Calu3 (cell line): ENCODE results near the gene C1QTNF6. TPM values are rescaled to one million over a fixed set of nuclear protein-coding genes. Genes with fewer than 3 reads are reported as not detected.
"Not testable (repeated sequence)": the region's sequence is repeated elsewhere in the genome, so short reads cannot be mapped to it uniquely, and the experiment has no call there.

Experiments
- BruUV-seq: library from RNA; stranded (reverse); fragments of 400-500 nt; replicated peaks from 2 replicates; lab custom pipeline; 2021; lab: Mats Ljungman, UMichigan
- CTCF ChIA-PET: fragments of 300-600 bp; sonication (Branson Sonifier 250); formaldehyde crosslinking; loops from one replicate; lab custom pipeline; 2022; ENCODE audit warnings: antibody characterized with exemption; lab: Charles Lee
- DNase-seq: peaks from one replicate; pipeline ENCODE4 v3.0.0; 2022
- H3K27ac Mint-ChIP-seq: one replicate; pipeline ENCODE4 v1.8.0; 2022; ENCODE audit warnings: mixed read lengths; ENCODE audit not compliant: unreplicated experiment
- H3K27me3 Mint-ChIP-seq: one replicate; pipeline ENCODE4 v1.8.0; 2022; ENCODE audit warnings: mixed read lengths; ENCODE audit not compliant: unreplicated experiment
- H3K36me3 Mint-ChIP-seq: one replicate; pipeline ENCODE4 v1.8.0; 2022; ENCODE audit warnings: mild to moderate bottlenecking, moderate library complexity, mixed read lengths; ENCODE audit not compliant: insufficient read depth, unreplicated experiment
- H3K4me1 Mint-ChIP-seq: one replicate; pipeline ENCODE4 v1.8.0; 2022; ENCODE audit warnings: mild to moderate bottlenecking, low read depth, mixed read lengths; ENCODE audit not compliant: unreplicated experiment
- H3K4me3 Mint-ChIP-seq: one replicate; pipeline ENCODE4 v1.8.0; 2022; ENCODE audit warnings: mild to moderate bottlenecking, low read depth, moderate library complexity, mixed read lengths; ENCODE audit not compliant: unreplicated experiment
- H3K9me3 Mint-ChIP-seq: one replicate; pipeline ENCODE4 v1.8.0; 2022; ENCODE audit warnings: low read depth, mixed read lengths; ENCODE audit not compliant: unreplicated experiment
- CTCF ChIP-seq: fragments of 200-600 bp; IDR thresholded peaks from one replicate; pipeline ENCODE4 v1.8.0; 2022; ENCODE audit warnings: antibody characterized with exemption; ENCODE audit not compliant: unreplicated experiment
- intact Hi-C: fragments of 100-400 bp; cut with micrococcal nuclease; formaldehyde crosslinking; loops from one replicate; pipeline ENCODE4 v1.10.0; 2022; ENCODE audit not compliant: unreplicated experiment
- total RNA-seq: library from RNA; stranded (reverse); gene quantifications from 2 replicates; pipeline ENCODE4 v1.2.3, GENCODE V29; 2022

C1QTNF6 gene
- total RNA-seq, 1 experiment from 2014 or later: 6.2 TPM

- DNase-seq: no peak
Observed at GRCh38 chr22:37233751-37234631, 45.9 kb upstream of the C1QTNF6 start.

GRCh38 chr22:37233371-37233750 lies 45.3 kb upstream of the C1QTNF6 start:
- H3K36me3 Mint-ChIP-seq, BruUV-seq, H3K27me3 Mint-ChIP-seq, H3K9me3 Mint-ChIP-seq, DNase-seq, CTCF ChIA-PET, H3K4me3 Mint-ChIP-seq, intact Hi-C loops, H3K27ac Mint-ChIP-seq: not testable (repeated sequence)
- peaks cover 27% of the 10 kb centered on the region for H3K4me1 Mint-ChIP-seq

More at GRCh38 chr22:37233751-37234631, 45.9 kb upstream of the C1QTNF6 start:
- no TSS peak for BruUV-seq
- Mint-ChIP-seq H3K27ac (no peak overlapping the region), H3K4me3 (no peak overlapping the region), H3K4me1 (peaks cover 21% of the 10 kb centered on the region), H3K36me3 (peaks cover 5% of the 10 kb centered on the region), H3K27me3 (no peaks in the 10 kb centered on the region), H3K9me3 (no peaks in the 10 kb centered on the region)
- TF ChIP-seq CTCF: no peak
- intact Hi-C loops: no loop called here
- CTCF ChIA-PET: no interaction called here

GRCh38 chr22:37232140-37232998 lies 44.3 kb upstream of the C1QTNF6 start:
- Mint-ChIP-seq H3K36me3 (peaks cover 9% of the 10 kb centered on the region), H3K4me1 (peaks cover 29% of the 10 kb centered on the region), H3K9me3 (no peaks in the 10 kb centered on the region), H3K4me3 (no peak overlapping the region), H3K27ac (no peak overlapping the region), H3K27me3 (no peaks in the 10 kb centered on the region)
- intact Hi-C loops: no loop called here
- no peak for DNase-seq
- CTCF ChIA-PET: no interaction called here
- no TSS peak for BruUV-seq
- no peak for TF ChIP-seq CTCF

- H3K27ac Mint-ChIP-seq: no peak overlapping the region
- no TSS peak for BruUV-seq
- no peaks in the 10 kb centered on the region for H3K9me3 Mint-ChIP-seq
Observed at GRCh38 chr22:37231406-37232139, 43.5 kb upstream of the C1QTNF6 start.

More at GRCh38 chr22:37231406-37232139, 43.5 kb upstream of the C1QTNF6 start:
- DNase-seq: no peak
- intact Hi-C loops: no loop called here
- TF ChIP-seq CTCF: no peak
- H3K27me3 Mint-ChIP-seq: no peaks in the 10 kb centered on the region
- peaks cover 9% of the 10 kb centered on the region for H3K36me3 Mint-ChIP-seq
- peaks cover 29% of the 10 kb centered on the region for H3K4me1 Mint-ChIP-seq
- CTCF ChIA-PET: interaction anchor here (0.6 kb wide), 1 partner anchor 150 kb away, joined by 3 read pairs; no protein-coding TSS in a partner anchor
- H3K4me3 Mint-ChIP-seq: no peak overlapping the region
